ENCODE results near the gene AKAP13. TPM values are rescaled to one million over a fixed set of nuclear protein-coding genes. Genes with fewer than 3 reads are reported as not detected.

AKAP13 gene
- total RNA-seq, 1 donor from 2014 or later, result 443 TPM

GRCh38 chr15:85498471-85498870 is 118.1 kb downstream of the AKAP13 start:
- Histone ChIP-seq H3K27ac (no peak overlapping the region), H3K4me1 (peaks cover 59% of the 10 kb centered on the region), H3K27me3 (ENCODE audit: low read depth) (no peaks in the 10 kb centered on the region), H3K9me3 (no peaks in the 10 kb centered on the region), H3K36me3 (no peaks in the 10 kb centered on the region), H3K4me3 (no peak overlapping the region)
- no peak for DNase-seq
- intact Hi-C loops (cut with DNase I), result no loop called here
- TF ChIP-seq CTCF (IDR thresholded peaks at IDR 0.05), result no peak
- no peak for ATAC-seq

GRCh38 chr15:85499371-85499887 is 119.0 kb downstream of the AKAP13 start:
- Histone ChIP-seq H3K27ac (no peak overlapping the region), H3K4me1 (peaks cover 56% of the 10 kb centered on the region), H3K36me3 (no peaks in the 10 kb centered on the region), H3K9me3 (no peaks in the 10 kb centered on the region), H3K27me3 (ENCODE audit: low read depth) (no peaks in the 10 kb centered on the region), H3K4me3 (no peak overlapping the region)
- intact Hi-C loops (cut with DNase I), result no loop called here
- DNase-seq, result no peak
- no peak for TF ChIP-seq CTCF (IDR thresholded peaks at IDR 0.05)
- peak in 1 of 2 donors; percentile 69 for ATAC-seq

- Histone ChIP-seq H3K27me3 (ENCODE audit: low read depth) (no peaks in the 10 kb centered on the region), H3K9me3 (no peaks in the 10 kb centered on the region), H3K27ac (peak overlapping the region; percentile 15), H3K4me3 (no peak overlapping the region), H3K4me1 (peaks cover 50% of the 10 kb centered on the region), H3K36me3 (no peaks in the 10 kb centered on the region)
- intact Hi-C loops (cut with DNase I), result no loop called here
- DNase-seq, result no peak
- no peak for TF ChIP-seq CTCF (IDR thresholded peaks at IDR 0.05)
- ATAC-seq, result peak; percentile 69 to 72
Measured at GRCh38 chr15:85500060-85500708, 119.8 kb downstream of the AKAP13 start.

GRCh38 chr15:85500729-85501128 is 120.3 kb downstream of the AKAP13 start:
- ATAC-seq (no peak), DNase-seq (no peak)
- intact Hi-C loops (cut with DNase I), result no loop called here
- Histone ChIP-seq H3K9me3 (no peaks in the 10 kb centered on the region), H3K36me3 (no peaks in the 10 kb centered on the region), H3K4me1 (peaks cover 47% of the 10 kb centered on the region), H3K27me3 (ENCODE audit: low read depth) (no peaks in the 10 kb centered on the region), H3K27ac (peak overlapping the region; percentile 15), H3K4me3 (no peak overlapping the region)
- no peak for TF ChIP-seq CTCF (IDR thresholded peaks at IDR 0.05)

- Histone ChIP-seq H3K36me3 (no peaks in the 10 kb centered on the region), H3K9me3 (no peaks in the 10 kb centered on the region), H3K27ac (no peak overlapping the region), H3K4me3 (no peak overlapping the region), H3K27me3 (ENCODE audit: low read depth) (no peaks in the 10 kb centered on the region), H3K4me1 (peaks cover 40% of the 10 kb centered on the region)
- no peak for ATAC-seq
- TF ChIP-seq CTCF (IDR thresholded peaks at IDR 0.05), result no peak
- intact Hi-C loops (cut with DNase I), result no loop called here
- DNase-seq, result no peak
Measured at GRCh38 chr15:85501574-85501973, 121.2 kb downstream of the AKAP13 start.
